Hepatocyte (in vitro differentiated cells): ENCODE measurements around the gene SUCLG2.

Source experiments
- CTCF ChIP-seq: fragments of 200-600 bp; sonication (generic); IDR thresholded peaks from 2 replicates; pipeline ENCODE4 v1.5.1; 2016; ENCODE audit warnings: antibody characterized with exemption, mild to moderate bottlenecking; ENCODE audit not compliant: poor library complexity
- EZH2 ChIP-seq: fragments of 200-600 bp; sonication (generic); IDR thresholded peaks from 2 replicates; pipeline ENCODE4 v1.6.1; 2016; ENCODE audit warnings: antibody characterized with exemption, mild to moderate bottlenecking, borderline replicate concordance
- EZH2phosphoT487 ChIP-seq: fragments of 200-600 bp; sonication (generic); IDR thresholded peaks from one replicate; pipeline ENCODE4 v1.6.1; 2018; ENCODE audit warnings: antibody characterized with exemption, mild to moderate bottlenecking, low read depth, moderate library complexity; ENCODE audit not compliant: unreplicated experiment, severe bottlenecking

GRCh38 chr3:67653425-67654098, 850 bp downstream of the SUCLG2 start:
- TF ChIP-seq CTCF (no peak), EZH2 (no peak), EZH2phosphoT487 (no peak)
